OCI-LY7 (cell line): ENCODE measurements around the gene HSPA12A. TPM values are rescaled to one million over a fixed set of nuclear protein-coding genes. Genes with fewer than 3 reads are reported as not detected.

Experiments used
- BruUV-seq: library from RNA; stranded (reverse); fragments of 400-500 nt; replicated peaks from 2 replicates; lab custom pipeline; 2021; lab: Mats Ljungman, UMichigan
- CTCF ChIA-PET: fragments of 300-600 bp; sonication (Branson Sonifier 250); formaldehyde crosslinking; loops from one replicate; lab custom pipeline; 2022; ENCODE audit warnings: antibody characterized with exemption; ENCODE audit not compliant: unreplicated experiment; lab: Charles Lee
- POLR2A ChIA-PET: fragments of 300-600 bp; sonication (Branson Sonifier 250); formaldehyde crosslinking; loops from one replicate; lab custom pipeline; 2022; ENCODE audit warnings: antibody characterized with exemption; lab: Charles Lee
- DNase-seq: peaks from one replicate; pipeline ENCODE4 v3.0.0-alpha.2; 2015; ENCODE audit warnings: low spot score
- H2AFZ ChIP-seq: fragments of 200-600 bp; sonication (generic), shearing (Covaris generic); 2 replicates; pipeline ENCODE4 v1.6.1; 2014; ENCODE audit warnings: mild to moderate bottlenecking, antibody characterized with exemption, low read length, moderate library complexity
- H3K27ac ChIP-seq: fragments of 200-600 bp; sonication (generic); 2 replicates; pipeline ENCODE4 v1.5.1; 2014; ENCODE audit warnings: mixed run types, low read depth, mild to moderate bottlenecking, moderate library complexity, low read length, inconsistent platforms; ENCODE audit not compliant: poor library complexity, severe bottlenecking
- H3K36me3 ChIP-seq: fragments of 200-600 bp; sonication (generic); 2 replicates; pipeline ENCODE4 v1.6.1; 2014; ENCODE audit warnings: mild to moderate bottlenecking, antibody characterized with exemption, low read length, moderate library complexity, mixed read lengths; ENCODE audit not compliant: insufficient read depth
- H3K4me1 ChIP-seq: fragments of 200-600 bp; sonication (generic); 2 replicates; pipeline ENCODE4 v1.5.1; 2014; ENCODE audit warnings: mild to moderate bottlenecking, low read length; ENCODE audit not compliant: insufficient read depth, poor library complexity, severe bottlenecking
- H3K4me2 ChIP-seq: fragments of 200-600 bp; sonication (generic); 2 replicates; pipeline ENCODE4 v1.6.1; 2014; ENCODE audit warnings: mild to moderate bottlenecking, low read length
- H3K4me3 ChIP-seq: fragments of 200-600 bp; sonication (generic); 2 replicates; pipeline ENCODE4 v1.5.1; 2014; ENCODE audit warnings: mild to moderate bottlenecking, low read depth, low read length; ENCODE audit not compliant: poor library complexity, severe bottlenecking
- H3K79me2 ChIP-seq: fragments of 200-600 bp; sonication (generic); 2 replicates; pipeline ENCODE4 v1.6.1; 2016; ENCODE audit warnings: low read depth, mild to moderate bottlenecking, low read length, moderate library complexity, mixed read lengths; ENCODE audit not compliant: insufficient read depth
- H3K9me2 ChIP-seq: fragments of 200-600 bp; sonication (generic); 2 replicates; pipeline ENCODE4 v1.6.1; 2016; ENCODE audit warnings: mild to moderate bottlenecking, low read length, mixed read lengths; ENCODE audit not compliant: insufficient read depth
- H3K9me3 ChIP-seq: fragments of 200-600 bp; sonication (generic); 2 replicates; pipeline ENCODE4 v1.6.1; 2014; ENCODE audit warnings: mild to moderate bottlenecking, mixed run types, low read length, mixed read lengths
- H4K20me1 ChIP-seq: fragments of 200-600 bp; sonication (generic); 2 replicates; pipeline ENCODE4 v1.6.1; 2014; ENCODE audit warnings: mild to moderate bottlenecking, antibody characterized with exemption, low read length, moderate library complexity, mixed read lengths; ENCODE audit not compliant: insufficient read depth
- CTCF ChIP-seq: fragments of 200-600 bp; sonication (generic); conservative IDR thresholded peaks from 2 replicates; pipeline ENCODE4 v1.5.1; 2014; ENCODE audit warnings: mild to moderate bottlenecking, antibody characterized with exemption, low read length, moderate library complexity, mixed read lengths
- EZH2phosphoT487 ChIP-seq: fragments of 200-600 bp; sonication (generic); IDR thresholded peaks from 2 replicates; pipeline ENCODE4 v1.6.1; 2018; ENCODE audit warnings: low read depth, borderline replicate concordance, mild to moderate bottlenecking, mixed run types, antibody characterized with exemption, low read length, moderate library complexity, mixed read lengths
- intact Hi-C: fragments of 100-400 bp; cut with micrococcal nuclease; formaldehyde crosslinking; loops from one replicate; pipeline ENCODE4 v1.10.0; 2022; ENCODE audit not compliant: unreplicated experiment
- total RNA-seq, 2 experiments: library from RNA; depleted of rRNA in 1 of 2; stranded (reverse); fragments of >200 nt in 1 of 2; shearing (Covaris generic) in 1 of 2; gene quantifications; 2 replicates each; pipeline ENCODE4 v1.2.3, GENCODE V29; 2014 to 2022

The HSPA12A gene
- total RNA-seq, 2 experiments from 2014 or later: 3.7 TPM; not detected in 1

GRCh38 chr10:116785282-116785681 is 42.9 kb upstream of the HSPA12A start:
- intact Hi-C loops: no loop called here
- CTCF ChIA-PET: no interaction called here
- H2AFZ ChIP-seq: no peak overlapping the region

GRCh38 chr10:116784651-116785050 is 42.3 kb upstream of the HSPA12A start:
- POLR2A ChIA-PET: no interaction called here
- Histone ChIP-seq H3K27ac (no peak overlapping the region), H3K9me3 (no peaks in the 10 kb centered on the region), H3K36me3 (no peaks in the 10 kb centered on the region), H3K4me3 (no peak overlapping the region), H2AFZ (no peak overlapping the region), H4K20me1 (no peaks in the 10 kb centered on the region), H3K4me1 (peaks cover 4% of the 10 kb centered on the region), H3K4me2 (no peak overlapping the region), H3K79me2 (no peaks in the 10 kb centered on the region), H3K9me2 (no peaks in the 10 kb centered on the region)
- no peak for DNase-seq
- no peak for TF ChIP-seq EZH2phosphoT487
- CTCF ChIA-PET: no interaction called here
- intact Hi-C loops: no loop called here
- no TSS peak for BruUV-seq

More at GRCh38 chr10:116785282-116785681, 42.9 kb upstream of the HSPA12A start:
- peaks cover 4% of the 10 kb centered on the region for H3K4me1 ChIP-seq
- no peak overlapping the region for H3K27ac ChIP-seq
- H3K9me2 ChIP-seq: no peaks in the 10 kb centered on the region
- no peak for DNase-seq
- no peak for TF ChIP-seq CTCF
- no peak for TF ChIP-seq EZH2phosphoT487
- POLR2A ChIA-PET: no interaction called here
- no peak overlapping the region for H3K4me3 ChIP-seq
- H3K4me2 ChIP-seq: no peak overlapping the region
- no peaks in the 10 kb centered on the region for H3K36me3 ChIP-seq
- no peaks in the 10 kb centered on the region for H3K79me2 ChIP-seq
- H4K20me1 ChIP-seq: no peaks in the 10 kb centered on the region
- H3K9me3 ChIP-seq: no peaks in the 10 kb centered on the region
- no TSS peak for BruUV-seq

- H3K4me3 ChIP-seq: no peak overlapping the region
- H3K36me3 ChIP-seq: no peaks in the 10 kb centered on the region
- BruUV-seq: no TSS peak
- no peak for DNase-seq
- H4K20me1 ChIP-seq: no peaks in the 10 kb centered on the region
- POLR2A ChIA-PET: no interaction called here
- intact Hi-C loops: no loop called here
- TF ChIP-seq EZH2phosphoT487 (no peak), CTCF (no peak)
- H3K4me2 ChIP-seq: no peak overlapping the region
- H3K9me3 ChIP-seq: no peaks in the 10 kb centered on the region
- peaks cover 4% of the 10 kb centered on the region for H3K4me1 ChIP-seq
- H3K79me2 ChIP-seq: no peaks in the 10 kb centered on the region
- no peak overlapping the region for H3K27ac ChIP-seq
- CTCF ChIA-PET: no interaction called here
- no peak overlapping the region for H2AFZ ChIP-seq
- no peaks in the 10 kb centered on the region for H3K9me2 ChIP-seq
Observed at GRCh38 chr10:116784035-116784434, 41.7 kb upstream of the HSPA12A start.
